GOT3 (cell line): Measurements from ENCODE around the gene CA10.

Experiments
- DNase-seq: peaks from one replicate; lab custom pipeline; 2025; ENCODE audit warnings: mixed read lengths; lab: John Stamatoyannopoulos, UW

CA10 gene

DNA sequence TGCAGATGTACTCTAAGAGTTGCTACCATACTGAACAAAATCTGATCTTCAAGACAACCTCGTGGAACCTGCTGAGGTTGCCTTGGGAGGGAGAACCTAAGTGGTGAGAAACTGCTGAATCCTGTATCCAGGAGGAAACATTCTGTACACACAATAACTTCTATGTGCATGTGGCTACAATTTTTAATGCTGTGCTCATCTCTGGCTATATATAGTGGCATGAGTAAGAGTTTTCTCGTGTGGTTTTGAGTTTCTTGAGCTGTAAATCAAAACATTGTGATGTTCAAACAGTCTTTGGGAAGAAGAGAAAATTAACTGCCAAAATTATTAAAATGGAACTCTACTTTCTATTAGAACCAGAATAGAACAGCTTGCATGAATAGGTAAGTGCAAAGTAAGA, 206.8 kb downstream of the CA10 start:
- DNase-seq: no peak

DNA sequence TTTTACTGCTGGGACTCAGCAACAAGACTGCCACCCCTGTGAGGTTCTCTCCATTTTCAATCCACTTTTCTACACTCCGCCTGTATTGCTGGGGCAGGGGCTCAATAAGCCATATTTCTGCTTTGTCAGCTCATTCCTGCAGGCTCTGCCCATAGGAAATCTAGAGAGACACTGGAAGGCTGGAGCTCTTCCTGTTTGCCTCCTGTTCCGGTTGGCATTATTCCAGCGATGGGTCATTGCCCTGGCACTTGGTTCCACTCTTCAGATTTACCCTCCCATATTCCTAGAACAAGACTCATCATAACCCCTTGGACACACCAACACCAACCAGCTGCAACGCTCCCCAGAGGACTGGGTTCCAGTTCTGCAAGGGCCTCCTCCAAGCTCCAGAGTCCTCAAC, 210.4 kb downstream of the CA10 start:
- DNase-seq: no peak

DNA sequence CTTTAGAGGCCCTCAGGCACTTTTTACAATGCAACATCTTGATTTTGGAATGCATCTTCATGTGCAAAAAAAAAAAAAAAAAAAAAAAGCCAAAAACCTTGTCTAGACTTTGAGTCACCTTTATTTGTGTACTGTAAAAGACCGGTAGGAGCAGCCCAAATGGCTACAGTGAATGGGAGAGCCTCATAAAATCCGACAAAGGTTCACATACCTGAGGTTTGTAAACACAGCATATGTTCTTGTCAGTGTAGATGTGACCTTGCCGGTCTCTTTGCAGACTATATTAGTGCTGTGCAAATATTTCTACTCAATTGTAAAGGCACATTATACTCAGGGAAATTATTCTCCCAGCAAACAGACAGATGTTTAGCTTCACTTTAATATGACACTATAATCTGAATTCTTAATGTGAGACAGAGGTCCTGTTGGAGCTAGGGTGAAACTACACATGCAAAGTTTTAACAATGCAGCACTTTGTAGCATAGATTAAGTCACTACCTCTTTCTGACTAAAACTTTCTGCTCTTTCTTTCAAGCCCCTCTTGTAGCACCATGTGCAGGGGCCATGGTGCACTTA, 211.3 kb downstream of the CA10 start:
- DNase-seq: no peak

DNA sequence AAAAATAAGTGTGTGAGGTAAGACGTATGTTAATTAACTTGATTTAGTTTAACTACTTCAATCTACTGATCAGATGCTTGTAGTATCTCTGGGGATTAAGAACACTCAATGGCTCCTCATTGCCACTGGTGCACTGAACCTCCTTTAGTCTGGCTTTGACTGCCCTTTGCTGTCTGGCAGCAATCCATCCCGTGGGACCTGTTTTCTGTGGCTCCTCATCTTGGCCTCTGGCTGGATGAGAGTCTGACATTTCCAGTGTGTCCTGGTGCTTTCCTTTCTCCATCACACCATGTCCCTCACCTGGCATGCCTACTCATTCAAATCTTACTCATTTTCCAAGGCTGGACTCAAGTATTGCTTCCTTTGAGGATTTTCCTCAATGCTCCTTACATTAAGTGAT, 212.2 kb downstream of the CA10 start:
- DNase-seq: no peak

DNA sequence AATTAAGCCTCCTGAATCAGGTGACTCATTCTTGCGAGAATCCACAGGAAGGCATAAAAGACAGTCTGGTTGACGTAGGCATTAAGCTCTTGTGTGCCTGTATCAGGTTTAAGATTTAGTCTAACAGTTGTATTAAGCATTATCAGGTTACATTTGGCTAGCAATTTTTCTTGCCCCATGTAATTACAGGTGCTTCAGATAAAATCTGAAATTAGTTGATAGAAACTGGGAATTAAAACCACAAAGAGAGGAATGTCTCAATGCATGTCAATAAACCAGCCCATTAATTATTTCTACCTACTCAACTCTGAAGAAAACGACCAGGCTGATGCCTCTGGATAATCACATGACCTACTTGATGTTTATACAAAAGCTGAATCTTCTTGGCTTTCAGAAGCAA, 217.2 kb downstream of the CA10 start:
- DNase-seq: no peak

DNA sequence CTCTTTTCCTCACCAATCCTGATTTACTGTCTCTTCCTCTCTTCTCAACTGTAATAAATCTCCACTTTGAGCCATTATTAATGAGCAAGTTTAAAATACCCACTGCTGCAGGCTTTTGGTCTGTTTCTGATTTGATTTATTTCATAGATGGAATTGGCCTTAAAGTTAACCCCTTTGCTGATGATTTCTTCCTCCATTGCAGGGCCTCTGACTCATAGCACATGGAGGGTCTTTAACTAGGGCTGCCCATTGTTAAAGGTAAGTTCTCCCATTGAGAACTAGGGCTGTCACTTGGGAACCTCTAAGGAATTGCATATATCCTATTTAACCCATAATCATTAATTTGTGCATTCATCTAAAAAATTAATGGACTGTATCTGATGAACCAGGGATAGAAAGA, 221.2 kb downstream of the CA10 start:
- DNase-seq: no peak

DNA sequence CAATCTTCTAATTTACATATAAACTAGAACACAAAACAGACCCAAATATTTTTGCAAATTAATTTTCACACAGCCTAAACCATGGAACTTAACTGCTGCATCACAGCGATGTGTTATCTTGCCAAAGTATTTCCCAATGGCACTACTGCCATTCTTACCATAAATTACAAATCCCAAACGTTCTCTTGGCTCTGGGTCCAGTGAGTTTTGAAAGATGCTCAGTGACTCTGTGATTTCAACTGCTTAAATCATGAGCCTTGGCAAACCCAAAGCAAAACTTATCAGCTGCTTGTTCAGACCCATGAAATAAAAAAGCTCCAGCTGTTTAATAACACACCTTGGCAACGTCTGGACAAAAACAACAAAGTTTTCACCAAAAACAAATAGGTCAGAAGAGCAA, 223.0 kb downstream of the CA10 start:
- DNase-seq: no peak

DNA sequence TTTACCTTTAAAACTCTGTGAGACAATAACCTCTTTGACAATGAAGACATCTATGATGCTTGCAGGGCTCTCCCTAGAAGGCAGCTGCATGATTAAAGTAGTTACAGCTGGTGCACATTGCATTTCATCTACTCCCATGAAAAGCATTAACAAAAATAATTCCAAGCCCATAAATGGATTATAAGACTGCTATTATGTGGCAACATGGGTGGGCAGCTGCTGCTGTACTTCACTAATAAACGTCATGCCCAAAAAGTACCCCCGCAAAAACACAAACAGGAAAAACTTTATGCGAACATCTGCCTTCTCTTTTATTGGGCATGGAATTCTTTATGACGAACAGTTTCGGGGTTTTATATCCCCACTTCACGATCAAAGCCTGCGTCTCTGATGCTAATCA, 224.9 kb downstream of the CA10 start:
- no peak for DNase-seq

DNA sequence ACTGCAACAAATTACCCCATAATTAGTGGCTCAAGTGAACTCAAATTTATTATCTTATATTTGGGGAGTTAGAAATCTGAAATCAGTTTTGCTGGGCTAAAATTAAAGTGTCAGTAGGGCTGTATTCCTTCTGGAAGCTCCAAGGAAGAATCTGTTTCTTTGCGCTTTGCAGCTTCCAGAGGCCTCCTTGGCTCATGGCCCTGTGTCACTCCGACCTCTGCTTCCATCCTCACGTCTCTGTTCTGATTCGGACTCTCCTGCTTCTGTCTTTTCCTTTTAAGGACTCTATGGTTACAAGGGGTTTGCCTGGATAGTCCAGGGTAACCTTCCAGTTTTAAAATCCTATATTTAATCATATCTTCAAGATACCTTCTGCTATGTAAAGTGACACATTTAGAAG, 232.1 kb downstream of the CA10 start:
- DNase-seq: no peak

DNA sequence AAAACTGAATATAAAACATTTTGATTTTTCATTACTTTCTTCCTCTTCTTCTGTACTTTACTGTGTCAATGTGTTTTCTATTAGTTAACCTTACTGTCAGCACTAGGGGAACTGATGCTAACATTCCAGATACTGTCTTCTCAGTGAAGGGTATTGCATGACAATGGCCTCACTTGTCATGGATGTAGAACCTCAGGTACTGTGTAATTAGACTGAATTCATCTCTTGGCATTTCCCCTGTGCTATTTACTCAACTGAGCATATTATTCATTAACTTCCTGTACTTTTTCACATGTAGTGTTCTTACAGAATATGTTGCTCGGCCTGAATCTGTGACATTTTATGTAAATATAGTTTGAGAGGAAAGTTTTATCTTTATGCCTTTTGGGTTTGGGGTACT, 237.0 kb downstream of the CA10 start:
- no peak for DNase-seq

DNA sequence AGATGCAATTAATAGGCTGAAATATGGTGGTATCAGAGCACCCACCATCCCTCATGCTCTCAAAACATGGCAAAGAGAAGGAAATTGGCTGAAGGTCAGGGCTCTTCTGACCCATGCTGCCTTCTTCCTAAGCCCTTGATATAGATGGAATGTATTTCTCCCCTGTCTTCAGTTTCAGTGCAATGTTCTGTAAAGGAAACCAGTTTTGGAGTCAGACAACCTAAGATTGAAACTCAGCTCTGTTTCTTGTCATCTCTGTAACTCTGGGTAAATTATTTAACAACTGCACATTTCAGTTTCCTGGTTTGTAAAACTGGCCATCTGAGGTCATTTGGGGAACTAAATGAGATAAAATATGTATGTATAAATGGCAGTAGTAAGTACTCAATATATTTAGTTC, 243.9 kb downstream of the CA10 start:
- DNase-seq: no peak

DNA sequence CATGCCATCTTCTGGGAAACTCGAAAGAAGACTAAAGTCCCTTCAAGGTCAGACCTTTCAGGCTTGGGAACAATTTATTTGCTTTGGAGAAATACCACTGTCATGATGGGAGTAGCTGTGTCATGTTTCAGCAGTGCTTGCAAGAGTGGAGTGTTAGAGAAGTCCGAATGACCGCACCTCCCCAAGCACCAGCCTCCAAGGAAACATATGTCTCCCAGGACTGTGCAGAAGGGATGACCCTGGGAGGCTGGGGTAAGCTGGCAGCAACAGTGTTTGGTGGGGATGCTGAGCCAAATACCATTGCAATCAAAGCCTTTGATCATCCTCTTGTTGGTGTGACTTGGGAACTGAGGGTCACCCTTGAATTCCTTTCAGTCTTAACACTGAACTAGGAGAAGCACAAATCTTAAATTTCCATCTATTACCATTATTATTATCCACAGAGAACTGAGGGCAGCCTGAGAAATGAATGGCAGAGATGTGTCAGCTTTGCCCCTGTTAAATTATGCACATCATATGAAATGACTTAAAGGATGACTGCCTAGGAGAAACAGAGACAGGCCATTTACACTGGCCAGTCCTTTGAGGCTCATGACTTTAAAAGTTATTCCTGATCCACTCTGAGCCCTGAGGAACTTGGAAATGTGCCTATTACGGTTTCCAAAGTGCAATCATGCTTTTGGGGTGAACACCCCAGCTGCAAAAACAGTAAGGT, 244.9 kb downstream of the CA10 start:
- no peak for DNase-seq

DNA sequence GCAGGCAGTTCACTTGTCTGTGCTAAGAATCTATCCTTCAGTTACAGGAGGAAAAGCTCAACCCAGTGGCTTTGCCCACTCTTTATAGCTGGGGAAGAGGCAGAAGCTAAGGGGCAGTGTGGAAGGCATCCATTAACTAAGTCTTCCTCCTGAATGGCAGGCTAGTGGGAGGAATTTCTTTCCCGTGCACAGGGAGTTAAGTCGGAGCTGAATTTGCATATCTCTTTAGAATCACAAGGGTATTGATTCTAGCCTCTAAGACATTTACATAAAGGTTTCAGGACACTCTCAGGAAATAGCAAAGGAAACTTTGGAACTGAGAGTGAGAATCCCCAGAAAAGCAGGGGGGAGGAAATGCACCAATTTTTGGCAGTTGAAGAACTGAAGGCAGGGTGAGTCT, 245.6 kb downstream of the CA10 start:
- DNase-seq: no peak

DNA sequence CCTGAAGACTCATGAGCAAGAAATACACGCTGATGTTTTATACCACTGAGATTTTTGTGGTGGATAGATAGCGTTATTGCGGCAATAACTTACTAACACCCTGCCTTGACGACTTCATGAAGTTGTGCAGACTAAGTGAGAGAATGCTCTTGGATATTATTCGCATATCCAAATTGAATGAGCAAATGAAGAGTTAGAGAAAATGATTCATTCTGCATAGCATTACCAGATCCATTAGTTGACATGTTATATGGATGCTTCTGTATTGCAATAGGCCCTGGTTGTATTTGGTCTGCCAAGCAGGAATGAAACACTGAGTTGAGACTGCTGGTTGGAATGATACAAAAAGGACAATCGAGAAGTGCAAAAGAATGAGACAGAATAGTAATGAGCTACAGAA, 247.3 kb downstream of the CA10 start:
- DNase-seq: no peak

DNA sequence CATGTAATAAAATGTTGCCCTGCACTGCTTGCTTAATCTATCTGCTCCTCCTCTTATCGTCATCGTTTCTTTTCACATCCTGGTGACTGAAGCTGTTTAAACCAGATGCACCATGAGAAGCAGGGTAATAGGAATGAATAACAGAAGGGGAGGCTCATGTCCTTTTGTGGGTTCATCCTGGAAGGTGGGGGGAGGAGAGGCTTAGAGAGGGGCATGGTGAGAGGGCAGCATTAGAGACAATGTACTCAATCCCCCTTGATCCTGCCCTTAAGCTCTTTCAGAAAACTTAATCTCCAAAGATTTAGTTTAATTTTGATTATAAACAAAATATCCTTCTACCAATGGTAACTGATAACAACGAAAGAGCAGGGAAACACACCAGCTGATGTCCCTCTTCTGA, 248.5 kb downstream of the CA10 start:
- no peak for DNase-seq

DNA sequence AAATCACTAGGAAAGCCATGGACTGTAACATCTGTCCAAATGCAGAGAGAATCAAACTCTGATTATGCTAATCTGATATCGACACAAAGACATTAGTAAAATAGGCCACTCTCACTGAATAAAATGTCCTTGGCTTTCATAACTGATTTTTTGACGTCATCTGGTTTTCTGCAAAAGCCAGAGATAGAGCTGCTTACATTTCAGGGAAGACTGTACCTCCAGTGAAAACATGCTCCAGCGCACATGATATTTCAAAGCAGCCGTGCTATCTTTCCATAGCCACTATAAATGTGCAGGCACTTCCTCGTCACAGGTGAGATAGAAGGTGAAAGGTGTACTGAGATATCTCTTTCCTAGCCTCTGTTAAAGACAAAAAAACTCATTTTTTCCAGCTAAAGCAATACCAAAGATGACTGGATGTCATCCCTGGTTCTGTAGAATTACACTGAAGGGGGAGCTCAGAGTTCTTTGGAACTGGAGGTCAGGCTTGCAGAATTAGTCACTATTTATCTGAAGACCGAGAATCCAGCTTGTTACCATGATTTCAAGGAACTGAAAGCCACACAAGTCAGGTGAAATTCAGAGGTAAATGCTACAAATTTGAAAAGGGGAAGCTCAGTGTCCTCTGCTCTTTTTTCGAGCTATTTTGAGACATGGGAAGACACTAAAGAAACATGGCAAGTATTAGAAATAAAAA, 249.5 kb downstream of the CA10 start:
- DNase-seq: no peak

DNA sequence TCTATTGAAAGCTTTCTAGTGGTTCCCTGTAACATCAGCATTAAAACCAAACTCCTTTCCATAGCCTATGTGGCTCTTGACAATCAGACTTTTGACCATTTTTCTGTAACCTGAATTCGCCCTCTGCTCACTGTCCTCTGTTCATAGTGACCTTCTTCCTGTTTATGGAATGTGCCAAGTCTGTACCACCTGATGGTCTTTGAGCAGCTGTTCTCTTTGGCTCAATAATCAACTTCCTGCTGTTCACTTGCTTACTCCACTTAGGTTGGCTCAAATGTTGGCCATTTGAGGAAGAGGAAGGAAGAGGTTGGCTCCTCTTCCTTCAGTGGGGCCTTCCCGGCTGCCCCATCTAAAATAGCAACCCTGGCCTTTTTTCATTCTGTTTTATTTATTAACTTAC, 251.5 kb downstream of the CA10 start:
- no peak for DNase-seq

DNA sequence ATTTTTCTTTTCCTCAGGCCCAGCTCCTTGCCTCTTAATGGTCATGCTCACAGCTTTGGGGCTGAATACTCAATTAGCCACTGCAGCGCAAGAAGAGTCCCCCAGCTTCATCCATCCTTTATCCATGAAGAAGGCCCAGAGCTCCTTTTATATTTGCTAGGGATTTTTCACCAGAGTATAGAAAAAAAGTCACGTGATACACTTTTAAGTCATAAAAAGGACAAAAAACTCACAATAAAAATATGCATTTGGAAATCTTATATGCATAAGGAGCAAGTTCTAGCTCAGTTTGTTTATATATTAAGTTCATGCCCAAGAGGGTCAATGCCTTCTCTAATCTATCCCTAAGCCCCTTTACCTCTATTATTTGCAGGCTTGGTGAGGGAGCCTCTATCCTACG, 254.1 kb downstream of the CA10 start:
- DNase-seq: no peak

DNA sequence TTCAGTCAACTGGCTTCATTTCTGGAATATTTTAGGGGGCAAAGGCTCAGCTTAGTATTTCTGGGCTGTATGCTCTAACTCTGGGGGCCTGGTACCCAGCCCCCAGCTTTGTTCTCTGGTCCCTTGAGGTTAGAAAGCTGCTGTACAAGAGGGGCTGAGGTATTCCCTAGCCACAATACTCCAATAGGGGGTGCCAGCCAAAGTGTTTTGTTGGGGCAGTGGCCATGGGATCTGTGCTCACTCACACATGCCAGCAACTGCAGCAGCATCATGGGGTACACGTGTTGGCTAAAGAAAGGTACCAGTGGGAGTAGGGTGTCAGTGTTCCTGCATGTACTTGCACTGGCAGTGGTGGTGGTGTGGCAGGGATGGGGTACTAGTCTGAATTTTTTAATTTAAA, 257.3 kb downstream of the CA10 start:
- DNase-seq: no peak

DNA sequence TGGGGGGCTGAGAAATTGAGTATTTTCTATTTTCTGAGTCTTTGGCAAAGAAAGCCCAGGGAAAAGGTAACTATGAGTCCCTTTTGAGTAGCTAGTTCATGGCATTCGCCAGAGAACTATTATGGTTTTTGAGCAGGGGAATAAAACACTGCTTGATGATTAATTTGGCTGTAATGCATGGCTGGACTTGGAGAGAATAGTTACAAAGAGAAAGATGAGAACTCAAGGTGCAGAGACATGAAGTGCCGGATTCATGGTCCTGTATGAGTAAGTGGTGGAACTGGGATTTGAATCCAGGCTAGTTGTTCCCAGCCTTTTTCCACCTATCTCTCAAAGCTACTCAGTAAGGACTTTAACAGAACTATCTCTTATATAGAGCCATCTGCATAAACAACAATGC, 266.6 kb downstream of the CA10 start:
- DNase-seq: no peak

DNA sequence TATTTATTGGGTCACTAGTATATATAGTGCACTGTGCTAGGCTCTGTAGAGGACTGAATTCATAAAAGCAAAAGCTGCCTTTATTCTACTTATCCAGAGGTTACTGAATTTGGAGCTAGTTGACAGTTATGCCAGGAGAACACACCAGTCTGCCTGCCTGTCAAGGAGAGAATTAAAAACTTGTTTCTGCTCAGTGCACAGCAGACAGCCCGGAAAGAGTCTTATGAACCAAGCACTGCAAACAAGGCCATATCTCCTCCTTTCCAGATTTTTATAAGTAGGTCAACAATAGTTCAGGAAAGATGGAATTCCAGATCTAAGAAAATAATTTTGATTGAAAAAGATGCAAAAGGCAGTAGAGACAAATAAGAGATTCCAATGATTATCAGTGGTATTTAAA, 267.8 kb downstream of the CA10 start:
- no peak for DNase-seq

DNA sequence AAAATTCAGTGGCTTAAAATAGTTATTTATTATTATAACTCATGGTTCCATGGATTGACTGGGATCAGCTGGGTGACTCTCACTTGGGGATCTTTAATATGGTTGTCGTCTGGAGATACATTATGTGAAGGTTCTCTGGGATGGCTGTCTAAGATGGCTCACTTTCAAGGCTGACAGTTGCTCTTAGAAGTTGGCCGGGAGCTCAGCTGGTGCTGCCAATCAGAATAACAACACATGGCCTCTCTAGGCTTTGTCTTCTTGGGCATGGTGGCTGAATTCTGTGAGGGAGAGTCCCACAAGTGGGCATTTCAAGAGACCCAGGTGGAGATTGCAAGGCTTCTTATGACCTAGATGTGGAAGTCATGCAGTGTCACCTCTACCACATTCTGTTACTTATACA, 269.7 kb downstream of the CA10 start:
- DNase-seq: no peak

DNA sequence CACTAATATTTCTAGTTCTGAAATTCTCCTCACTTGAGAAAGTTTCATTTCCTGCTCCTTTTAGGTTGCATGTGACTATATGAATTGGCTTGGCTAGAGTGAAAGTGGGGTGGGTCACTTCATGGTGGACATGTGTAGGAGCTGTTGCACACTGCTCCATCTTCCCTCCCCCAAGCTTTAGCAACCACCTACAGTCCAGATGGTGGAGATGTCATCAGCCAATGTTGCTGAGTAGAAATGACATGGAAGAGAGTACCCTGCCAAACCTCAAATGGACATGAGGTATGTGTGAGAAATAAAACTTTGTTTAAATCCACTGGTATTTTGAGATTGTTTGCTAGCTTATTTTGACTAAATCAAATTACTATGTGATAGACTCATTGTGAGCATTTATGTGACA, 281.5 kb downstream of the CA10 start:
- no peak for DNase-seq

DNA sequence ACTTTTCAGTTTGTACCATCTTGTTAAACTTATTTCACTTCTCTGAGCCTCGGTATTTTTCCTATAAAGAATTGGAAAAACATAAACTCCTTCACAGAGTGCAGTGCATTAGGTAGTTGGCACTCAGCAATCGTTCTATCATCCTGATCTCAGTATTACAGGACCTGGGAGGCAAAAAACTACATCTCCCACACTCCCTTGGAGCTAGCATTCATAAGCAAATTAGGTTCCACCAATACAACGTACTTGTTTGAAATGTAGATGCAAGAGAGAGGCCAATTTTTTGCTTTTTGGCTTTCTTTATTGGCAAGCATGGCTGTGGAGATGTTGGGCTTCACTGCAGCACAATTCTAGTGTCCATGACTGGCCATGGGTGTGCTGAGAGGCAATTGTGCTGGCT, 285.2 kb downstream of the CA10 start:
- DNase-seq: no peak
